Spleen (tissue), 7 donors: Measurements from ENCODE around the gene CD84.

Experiments
- CTCF ChIP-seq, 11 experiments: fragments of 200-600 bp in 7 of 11; fragments of 450-650 bp in 4 of 11; sonication (generic) in 4 of 11; IDR thresholded peaks in 8 of 11; conservative IDR thresholded peaks in 3 of 11; 1 replicate in 7 of 11; 2 replicates in 4 of 11; pipeline versions ENCODE4 v1.4.0 to v1.8.0; 2016 to 2021; ENCODE audit warnings: antibody characterized with exemption in 11 of 11, inconsistent platforms in 4 of 11, mild to moderate bottlenecking in 1 of 11
- POLR2A ChIP-seq, 3 donors: fragments of 450-650 bp; IDR thresholded peaks; one replicate each; pipeline ENCODE4 v1.5.1; 2017; ENCODE audit warnings: antibody characterized with exemption in 3 of 3, mild to moderate bottlenecking in 1 of 3
- POLR2AphosphoS5 ChIP-seq, 3 donors: sonication (generic); formaldehyde crosslinking; IDR thresholded peaks; one replicate each; pipeline ENCODE4 v1.5.1; 2017; ENCODE audit warnings: antibody characterized with exemption in 3 of 3
- donor health status: DM: no; HTN: no; CAD: no; lungs with moderate emphysema.
- donor health status: DM: no; HTN: no; CAD: no.
- donor health status: DM: no; HTN: no; CAD: no.

GRCh38 chr1:160620942-160621632 lies 41.8 kb upstream of the CD84 start:
- TF ChIP-seq CTCF (IDR thresholded peaks at IDR 0.05 in 8 of 11, conservative IDR thresholded peaks at IDR 0.05 in 3 of 11): no peak
- no peak for TF ChIP-seq POLR2AphosphoS5 (IDR thresholded peaks at IDR 0.05)
- no peak for TF ChIP-seq POLR2A (IDR thresholded peaks at IDR 0.05)
